ENCODE results near the gene OR10A2. TPM values are rescaled to one million over a fixed set of nuclear protein-coding genes. Genes with fewer than 3 reads are reported as not detected.

The OR10A2 gene
- total and polyA plus RNA-seq, 10 of the 15 experiments (the other 5 are each of a cell fraction or from before 2014, with no cell fraction given), result 0.04 to 0.06 TPM; not detected in 8

DNA sequence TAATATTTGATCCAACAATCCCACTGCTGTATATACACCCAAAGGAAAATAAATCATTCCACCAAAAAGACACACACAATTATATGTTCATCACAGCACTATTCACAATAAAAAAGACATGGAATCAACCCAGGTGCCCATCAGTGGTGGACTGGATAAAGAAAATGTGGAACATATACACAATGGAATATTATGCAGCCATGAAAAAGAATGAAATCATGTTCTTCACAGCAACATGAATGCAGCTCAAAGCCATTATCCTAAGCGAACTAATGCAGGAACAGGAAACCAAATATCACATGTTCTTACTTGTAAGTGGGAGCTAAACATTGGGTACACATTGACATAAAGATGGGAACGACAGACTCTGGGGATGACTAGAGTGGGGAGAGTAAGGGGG lies 56.8 kb downstream of the OR10A2 start (continued):
- no peak for TF ChIP-seq MXI1 (IDR thresholded peaks at IDR 0.05; ENCODE audit: low read depth, low read length)

DNA sequence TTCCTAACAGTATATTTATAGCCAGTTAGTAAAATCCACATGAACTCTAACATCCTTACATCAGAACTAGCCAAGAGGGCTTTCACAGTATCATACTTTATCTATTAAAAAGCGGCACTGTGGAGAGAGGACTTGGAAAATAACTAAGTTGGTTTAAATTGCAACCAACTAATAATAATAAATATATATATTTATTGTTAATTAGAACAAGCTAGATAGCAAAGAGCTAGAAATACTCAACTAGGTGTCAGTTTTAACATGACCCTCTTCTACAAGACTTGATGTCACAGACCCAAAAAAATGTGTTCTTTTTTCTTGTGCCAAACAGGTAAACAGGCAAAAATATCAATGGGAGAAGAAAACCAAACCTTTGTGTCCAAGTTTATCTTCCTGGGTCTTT lies 57.8 kb downstream of the OR10A2 start, which contains the start of gene OR2D3:
TSS of gene OR2D3 (plus strand) at position 301 of the 400 bp plus-strand sequence. CDS start at position 301, 0 bp downstream.
- intact Hi-C loops (cut with micrococcal nuclease; ENCODE audit: unreplicated experiment), result no loop called here
- CTCF ChIA-PET, result no interaction called here

More for the DNA sequence above, 57.8 kb downstream of the OR10A2 start, which contains the start of gene OR2D3:
- no peak within 1 kb of the TSS for H3K4me3 ChIP-seq
- DNase-seq (ENCODE audit: low read depth, low spot score), result no peak
- ChIA-PET POLR2A (no interaction called here), SMC1A (ENCODE audit: uncharacterized antibody, unreplicated experiment) (no interaction called here), RAD21 (ENCODE audit: unreplicated experiment) (no interaction called here)
- no TSS peak for BruUV-seq (replicated peaks)
- no peaks in the 10 kb centered on the region for H3K79me2 ChIP-seq (ENCODE audit: control insufficient read depth, insufficient read depth, low read length)
- in situ Hi-C loops (cut with MboI), result no loop called here
- H3K9me3 ChIP-seq (replicated peaks; ENCODE audit: control insufficient read depth, insufficient read depth, low read length), result no peaks in the 10 kb centered on the region
- no peak for ATAC-seq
- no peaks in the 10 kb centered on the region for H3K36me3 ChIP-seq (ENCODE audit: control insufficient read depth in 2 of 2, insufficient read depth in 2 of 2, low read length in 1 of 2)
- H3K4me2 ChIP-seq (ENCODE audit: control insufficient read depth, insufficient read depth), result no peak within 1 kb of the TSS
- no peaks in the 10 kb centered on the region for H3K4me1 ChIP-seq (ENCODE audit: control insufficient read depth, insufficient read depth, low read length)
- TF ChIP-seq SRF (IDR thresholded peaks at IDR 0.05; ENCODE audit: low read depth in 2 of 2, low read length in 2 of 2) (no peak), ASH2L (IDR thresholded peaks at IDR 0.05; ENCODE audit: borderline replicate concordance, low read depth) (no peak), TCF12 (IDR thresholded peaks at IDR 0.05; ENCODE audit: low read depth, low read length) (no peak), DPF2 (IDR thresholded peaks at IDR 0.05) (no peak), ZZZ3 (IDR thresholded peaks at IDR 0.05; ENCODE audit: control insufficient read depth, insufficient read length, low read depth) (no peak), CBFB (IDR thresholded peaks at IDR 0.05; ENCODE audit: low read depth) (no peak), EGR1 (IDR thresholded peaks at IDR 0.05; ENCODE audit: borderline replicate concordance in 1 of 2, low read depth in 2 of 2, low read length in 2 of 2) (no peak)
- no peak within 1 kb of the TSS for H3K9ac ChIP-seq (ENCODE audit: control insufficient read depth, insufficient read depth, low read length)
- H3K27me3 ChIP-seq (replicated peaks in 1 of 2; ENCODE audit: control insufficient read depth in 2 of 2, insufficient read depth in 2 of 2, low read length in 1 of 2), result peaks cover 0 to 2% of the 10 kb centered on the region in 2 experiments; a peak in 1 of 4 replicates
- no peaks in the 10 kb centered on the region for H4K20me1 ChIP-seq (ENCODE audit: control insufficient read depth, insufficient read depth)
- no peak within 1 kb of the TSS for H2AFZ ChIP-seq (ENCODE audit: control insufficient read depth, low read depth, low read length)
- FAIRE-seq, result no peak
- 90% methylated on average over 1 of the region's 1 CpG for WGBS (ENCODE audit: insufficient coverage, insufficient replicate concordance, low lambda C conversion rate, missing lambda C conversion rate)
- no peak within 1 kb of the TSS for H3K27ac ChIP-seq (ENCODE audit: control insufficient read depth, insufficient read depth)

Other genes starting within 250 kb of the OR10A2 start
Only the 7 nearest of the 14 such genes appear.
- gene OR2AG1, start 80.0 kb upstream of the OR10A2 start, total RNA-seq (2014; rRNA removed), result not detected in 2 replicates
- not detected in 2 replicates for gene OR2AG1, start 80.0 kb upstream of the OR10A2 start, total RNA-seq (2014; rRNA removed; fragmentation: Illumina TruSeq; extraction: Trizol)
- gene OR2AG1, start 80.0 kb upstream of the OR10A2 start, total RNA-seq (2021), result not detected in 2 replicates
- not detected in 2 replicates for gene OR2AG1, start 80.0 kb upstream of the OR10A2 start, polyA plus RNA-seq (2011; rRNA removed)
- not detected in 2 replicates for gene OR2AG1, start 80.0 kb upstream of the OR10A2 start, polyA plus RNA-seq (2014; fragmentation: Illumina TruSeq; extraction: Trizol)
- not detected for gene OR2AG1, start 80.0 kb upstream of the OR10A2 start, polyA plus RNA-seq (2014; fragmentation: Nextera tagmentation; extraction: Ambion mirVana)
- not detected in 2 replicates for gene OR2AG1, start 80.0 kb upstream of the OR10A2 start, polyA plus RNA-seq (2014; rRNA removed)
- gene OR2AG1, start 80.0 kb upstream of the OR10A2 start, polyA plus RNA-seq (2016; fragmentation: Nextera tagmentation; extraction: Ambion mirVana), result not detected
- 0.05 and 0.17 TPM in 2 replicates for gene OR6A2, start 63.4 kb upstream of the OR10A2 start, total RNA-seq (2014; rRNA removed)
- 0.04 and 0.05 TPM in 2 replicates for gene OR6A2, start 63.4 kb upstream of the OR10A2 start, total RNA-seq (2014; rRNA removed; fragmentation: Illumina TruSeq; extraction: Trizol)
- not detected in 2 replicates for gene OR6A2, start 63.4 kb upstream of the OR10A2 start, total RNA-seq (2021)
- 0.03 TPM in 1 of 2 replicates, not detected in the other for gene OR6A2, start 63.4 kb upstream of the OR10A2 start, polyA plus RNA-seq (2011; rRNA removed)
- gene OR6A2, start 63.4 kb upstream of the OR10A2 start, polyA plus RNA-seq (2014; fragmentation: Illumina TruSeq; extraction: Trizol), result not detected in 2 replicates
- gene OR6A2, start 63.4 kb upstream of the OR10A2 start, polyA plus RNA-seq (2014; fragmentation: Nextera tagmentation; extraction: Ambion mirVana), result not detected
- not detected in 2 replicates for gene OR6A2, start 63.4 kb upstream of the OR10A2 start, polyA plus RNA-seq (2014; rRNA removed)
- not detected for gene OR6A2, start 63.4 kb upstream of the OR10A2 start, polyA plus RNA-seq (2016; fragmentation: Nextera tagmentation; extraction: Ambion mirVana)
- not detected in 2 replicates for gene OR10A5, start 17.4 kb upstream of the OR10A2 start, total RNA-seq (2014; rRNA removed)
- gene OR10A5, start 17.4 kb upstream of the OR10A2 start, total RNA-seq (2014; rRNA removed; fragmentation: Illumina TruSeq; extraction: Trizol), result not detected in 2 replicates
- not detected in 2 replicates for gene OR10A5, start 17.4 kb upstream of the OR10A2 start, total RNA-seq (2021)
- gene OR10A5, start 17.4 kb upstream of the OR10A2 start, polyA plus RNA-seq (2011; rRNA removed), result not detected in 2 replicates
- not detected in 2 replicates for gene OR10A5, start 17.4 kb upstream of the OR10A2 start, polyA plus RNA-seq (2014; fragmentation: Illumina TruSeq; extraction: Trizol)
- gene OR10A5, start 17.4 kb upstream of the OR10A2 start, polyA plus RNA-seq (2014; fragmentation: Nextera tagmentation; extraction: Ambion mirVana), result not detected
- gene OR10A5, start 17.4 kb upstream of the OR10A2 start, polyA plus RNA-seq (2014; rRNA removed), result not detected in 2 replicates
- not detected for gene OR10A5, start 17.4 kb upstream of the OR10A2 start, polyA plus RNA-seq (2016; fragmentation: Nextera tagmentation; extraction: Ambion mirVana)
- gene OR10A4, start 13.6 kb downstream of the OR10A2 start, total RNA-seq (2014; rRNA removed), result not detected in 2 replicates
- gene OR10A4, start 13.6 kb downstream of the OR10A2 start, total RNA-seq (2014; rRNA removed; fragmentation: Illumina TruSeq; extraction: Trizol), result not detected in 2 replicates
- gene OR10A4, start 13.6 kb downstream of the OR10A2 start, total RNA-seq (2021), result not detected in 2 replicates
- not detected in 2 replicates for gene OR10A4, start 13.6 kb downstream of the OR10A2 start, polyA plus RNA-seq (2011; rRNA removed)
- not detected in 2 replicates for gene OR10A4, start 13.6 kb downstream of the OR10A2 start, polyA plus RNA-seq (2014; fragmentation: Illumina TruSeq; extraction: Trizol)
- gene OR10A4, start 13.6 kb downstream of the OR10A2 start, polyA plus RNA-seq (2014; fragmentation: Nextera tagmentation; extraction: Ambion mirVana), result not detected
- gene OR10A4, start 13.6 kb downstream of the OR10A2 start, polyA plus RNA-seq (2014; rRNA removed), result not detected in 2 replicates
- not detected for gene OR10A4, start 13.6 kb downstream of the OR10A2 start, polyA plus RNA-seq (2016; fragmentation: Nextera tagmentation; extraction: Ambion mirVana)
- gene OR2D2, start 29.4 kb downstream of the OR10A2 start, total RNA-seq (2014; rRNA removed), result 0.11 TPM in 1 of 2 replicates, not detected in the other
- gene OR2D2, start 29.4 kb downstream of the OR10A2 start, total RNA-seq (2014; rRNA removed; fragmentation: Illumina TruSeq; extraction: Trizol), result 0.23 TPM in 1 of 2 replicates, not detected in the other
- gene OR2D2, start 29.4 kb downstream of the OR10A2 start, total RNA-seq (2021), result not detected in 2 replicates
- gene OR2D2, start 29.4 kb downstream of the OR10A2 start, polyA plus RNA-seq (2011; rRNA removed), result not detected in 2 replicates
- not detected in 2 replicates for gene OR2D2, start 29.4 kb downstream of the OR10A2 start, polyA plus RNA-seq (2014; fragmentation: Illumina TruSeq; extraction: Trizol)
- gene OR2D2, start 29.4 kb downstream of the OR10A2 start, polyA plus RNA-seq (2014; fragmentation: Nextera tagmentation; extraction: Ambion mirVana), result not detected
- not detected in 2 replicates for gene OR2D2, start 29.4 kb downstream of the OR10A2 start, polyA plus RNA-seq (2014; rRNA removed)
- gene OR2D2, start 29.4 kb downstream of the OR10A2 start, polyA plus RNA-seq (2016; fragmentation: Nextera tagmentation; extraction: Ambion mirVana), result not detected
- not detected in 2 replicates for gene OR2D3, start 57.9 kb downstream of the OR10A2 start, total RNA-seq (2014; rRNA removed)
- gene OR2D3, start 57.9 kb downstream of the OR10A2 start, total RNA-seq (2014; rRNA removed; fragmentation: Illumina TruSeq; extraction: Trizol), result not detected in 2 replicates
- not detected in 2 replicates for gene OR2D3, start 57.9 kb downstream of the OR10A2 start, total RNA-seq (2021)
- gene OR2D3, start 57.9 kb downstream of the OR10A2 start, polyA plus RNA-seq (2011; rRNA removed), result not detected in 2 replicates
- gene OR2D3, start 57.9 kb downstream of the OR10A2 start, polyA plus RNA-seq (2014; fragmentation: Illumina TruSeq; extraction: Trizol), result not detected in 2 replicates
- not detected for gene OR2D3, start 57.9 kb downstream of the OR10A2 start, polyA plus RNA-seq (2014; fragmentation: Nextera tagmentation; extraction: Ambion mirVana)
- not detected in 2 replicates for gene OR2D3, start 57.9 kb downstream of the OR10A2 start, polyA plus RNA-seq (2014; rRNA removed)
- gene OR2D3, start 57.9 kb downstream of the OR10A2 start, polyA plus RNA-seq (2016; fragmentation: Nextera tagmentation; extraction: Ambion mirVana), result under 1 TPM in 1 of 2 experiments, not detected in 1; 0.20 TPM
- gene ZNF215, start 63.4 kb downstream of the OR10A2 start, total RNA-seq (2014; rRNA removed), result 2.5 and 2.6 TPM in 2 replicates
- 2.4 and 3.1 TPM in 2 replicates for gene ZNF215, start 63.4 kb downstream of the OR10A2 start, total RNA-seq (2014; rRNA removed; fragmentation: Illumina TruSeq; extraction: Trizol)
- gene ZNF215, start 63.4 kb downstream of the OR10A2 start, total RNA-seq (2021), result 1.9 and 2.4 TPM in 2 replicates
- gene ZNF215, start 63.4 kb downstream of the OR10A2 start, polyA plus RNA-seq (2011; rRNA removed), result 3.7 and 4.7 TPM in 2 replicates
- gene ZNF215, start 63.4 kb downstream of the OR10A2 start, polyA plus RNA-seq (2014; fragmentation: Illumina TruSeq; extraction: Trizol), result 1.4 and 2.7 TPM in 2 replicates
- gene ZNF215, start 63.4 kb downstream of the OR10A2 start, polyA plus RNA-seq (2014; fragmentation: Nextera tagmentation; extraction: Ambion mirVana), result 1 to 10 TPM; 1.5 to 3.2 TPM
- gene ZNF215, start 63.4 kb downstream of the OR10A2 start, polyA plus RNA-seq (2014; rRNA removed), result 1.7 and 2.2 TPM in 2 replicates
- gene ZNF215, start 63.4 kb downstream of the OR10A2 start, polyA plus RNA-seq (2016; fragmentation: Nextera tagmentation; extraction: Ambion mirVana), result 1 to 10 TPM; 1.6 to 2.0 TPM